Suppressor macrophage treated with lipopolysaccharide for 1 hour (primary cell): Measurements from ENCODE around the gene SUMO2.

ENCODE experiments used
- DNase-seq, 3 donors: peaks; one replicate each; pipeline ENCODE4 v3.0.0-alpha.2; 2020 to 2022

SUMO2 gene

DNA sequence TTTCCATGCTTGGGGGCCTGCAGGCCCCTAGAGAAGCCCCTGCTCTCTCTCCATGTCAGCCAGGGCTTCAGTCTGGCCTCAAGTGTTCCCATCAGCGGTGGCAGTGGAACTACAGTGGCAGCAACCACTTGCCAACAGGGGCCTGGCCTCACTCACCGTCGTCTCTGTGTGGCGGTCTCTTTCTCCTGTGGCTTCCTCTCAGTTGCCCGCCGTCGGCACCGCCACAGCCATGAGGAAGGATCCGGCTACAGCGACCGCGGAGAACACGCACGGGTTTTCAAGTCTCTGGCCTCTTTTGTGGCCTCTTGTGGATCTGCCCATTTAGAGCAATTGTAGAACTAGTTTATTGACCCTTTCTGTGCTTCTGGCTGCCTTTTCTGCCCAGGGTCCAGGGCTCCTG lies 64.5 kb downstream of the SUMO2 start:
- no peak for DNase-seq

DNA sequence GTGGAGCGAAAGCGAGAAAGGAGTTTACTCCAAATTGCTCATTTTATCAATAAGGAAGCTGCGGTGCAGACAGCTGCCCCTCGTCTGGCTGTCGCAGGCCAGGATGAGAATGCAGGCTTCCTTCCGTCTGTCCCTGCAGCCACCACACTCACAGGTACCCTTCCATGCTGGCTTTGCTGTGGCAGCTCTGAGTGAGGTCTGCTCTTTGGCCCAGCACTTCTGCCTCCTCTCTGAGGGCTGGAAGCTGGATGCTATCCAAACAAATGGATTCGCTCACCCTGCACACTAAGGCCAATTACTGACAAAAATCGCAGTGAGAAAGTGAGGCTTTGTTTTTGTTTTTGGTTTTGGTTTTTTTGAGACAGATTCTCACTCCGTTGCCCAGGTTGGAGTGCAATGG lies 66.0 kb downstream of the SUMO2 start:
- no peak for DNase-seq
